K562 (cell line): Measurements from ENCODE around the gene PSAP. TPM values are rescaled to one million over a fixed set of nuclear protein-coding genes. Genes with fewer than 3 reads are reported as not detected.
A peak's percentile ranks its signal among the peaks of the same experiment; 100 is the strongest.

Experiments used
- FOS ChIP-seq: IDR thresholded peaks from 3 replicates; pipeline ENCODE4 v1.6.1; 2011; ENCODE audit not compliant: insufficient read length; ENCODE audit errors: extremely low read depth
- FOXJ2 ChIP-seq: fragments of 200-800 bp; sonication (Bioruptor generic); IDR thresholded peaks from 2 replicates; pipeline ENCODE4 v1.6.1; 2016; ENCODE audit warnings: missing genetic modification characterization, missing compliant biosample characterization
- GABPB1 ChIP-seq: sonication (generic); formaldehyde crosslinking; IDR thresholded peaks from 2 replicates; pipeline ENCODE4 v1.8.0; 2022; ENCODE audit warnings: mild to moderate bottlenecking, missing genetic modification reagents
- HIVEP1 ChIP-seq: fragments of 250-450 bp; sonication (Bioruptor Pico); IDR thresholded peaks from 2 replicates; pipeline ENCODE4 v1.4.0; 2020; ENCODE audit warnings: mild to moderate bottlenecking
- KAT2B ChIP-seq: IDR thresholded peaks from one replicate; pipeline ENCODE4 v1.6.1; 2012; ENCODE audit warnings: low read depth, mild to moderate bottlenecking, control low read depth, inconsistent platforms, low read length, moderate library complexity
- MYC ChIP-seq, 2 experiments: fragments of 250-450 bp in 1 of 2; sonication (Bioruptor Pico) in 1 of 2; IDR thresholded peaks; 2 replicates each; pipeline versions ENCODE4 v1.5.1 to v1.6.1; 2012 to 2021; ENCODE audit warnings: low read depth in 2 of 2, borderline replicate concordance in 1 of 2, improper control_type of control experiment in 1 of 2, low read length in 1 of 2, mild to moderate bottlenecking in 1 of 2, moderate library complexity in 1 of 2
- PHB2 ChIP-seq: fragments of 450-650 bp; IDR thresholded peaks from 2 replicates; pipeline ENCODE4 v1.6.1; 2017; ENCODE audit warnings: low read depth
- POLR3G ChIP-seq: IDR thresholded peaks from 2 replicates; pipeline ENCODE4 v1.6.1; 2011; ENCODE audit not compliant: insufficient read length, insufficient replicate concordance; ENCODE audit errors: extremely low read depth
- POU5F1 ChIP-seq: fragments of 150-350 bp; IDR thresholded peaks from 2 replicates; pipeline ENCODE4 v1.6.1; 2014; ENCODE audit warnings: borderline replicate concordance, low read length, low read depth, mild to moderate bottlenecking; ENCODE audit not compliant: partially characterized antibody
- RNF2 ChIP-seq: sonication (generic); IDR thresholded peaks from 2 replicates; pipeline ENCODE4 v1.6.1; 2016
- SRSF1 ChIP-seq: fragments of 200-400 bp; formaldehyde crosslinking; IDR thresholded peaks from 2 replicates; pipeline ENCODE4 v1.6.1; 2017; ENCODE audit warnings: mild to moderate bottlenecking, low read depth, low read length, moderate library complexity
- TRIM24 ChIP-seq, 2 experiments: fragments of 450-650 bp; IDR thresholded peaks; 2 replicates each; pipeline ENCODE4 v1.6.1; 2016
- ZBTB7A ChIP-seq: IDR thresholded peaks from 2 replicates; pipeline ENCODE4 v1.6.1; 2011; ENCODE audit warnings: low read depth, mild to moderate bottlenecking, low read length, moderate library complexity, borderline replicate concordance; ENCODE audit not compliant: control insufficient read depth
- ZFP30 ChIP-seq: fragments of 250-450 bp; sonication (Bioruptor Pico); IDR thresholded peaks from 2 replicates; pipeline ENCODE4 v1.8.0; 2022; ENCODE audit warnings: moderate library complexity, mild to moderate bottlenecking, inconsistent platforms, borderline replicate concordance
- ZNF274 ChIP-seq: IDR thresholded peaks from 2 replicates; pipeline ENCODE4 v1.6.1; 2011; ENCODE audit warnings: low read depth, mild to moderate bottlenecking, low read length, moderate library complexity, borderline replicate concordance
- ZNF436 ChIP-seq: fragments of 250-450, 450-650 bp; sonication (Bioruptor Pico); formaldehyde crosslinking; IDR thresholded peaks from 2 replicates; pipeline ENCODE4 v1.7.0; 2020; ENCODE audit warnings: mild to moderate bottlenecking
- ZNF778 ChIP-seq: fragments of 450-650 bp; formaldehyde crosslinking; IDR thresholded peaks from 2 replicates; pipeline ENCODE4 v1.4.0; 2020; ENCODE audit warnings: mild to moderate bottlenecking, moderate library complexity
- polyA plus RNA-seq, 8 experiments: library from polyadenylated mRNA; depleted of rRNA in 4 of 8; stranded (reverse) in 5 of 8; unstranded in 3 of 8; fragments of >200 nt; fragmentation: Nextera tagmentation in 2 of 8; fragmentation: Illumina TruSeq in 1 of 8; extraction: Ambion mirVana in 2 of 8; extraction: Trizol in 1 of 8; gene quantifications; 2 replicates each; pipeline versions ENCODE4 v1.2.1 to v1.2.3, GENCODE V29; 2011 to 2014; ENCODE audit warnings: inconsistent platforms in 1 of 8, missing spikeins in 1 of 8
- total RNA-seq, 7 experiments: library from RNA; depleted of rRNA in 6 of 7; stranded (reverse); fragments of >200 nt in 6 of 7; fragmentation: Illumina TruSeq in 2 of 7; extraction: Trizol in 2 of 7; gene quantifications; 2 replicates each; pipeline versions ENCODE4 v1.2.1 to v1.2.3, GENCODE V29; 2011 to 2021; ENCODE audit warnings: low replicate concordance in 1 of 7
- TF ChIP-seq, protein P1 (sequence below), 3 experiments: fragments of 200-800 bp in 1 of 3; fragments of 250-450 bp in 1 of 3; fragments of 450-650 bp in 1 of 3; sonication (Bioruptor Pico) in 1 of 3; sonication (Bioruptor generic) in 1 of 3; formaldehyde crosslinking in 1 of 3; IDR thresholded peaks; 2 replicates each; pipeline versions ENCODE4 v1.6.1 to v1.8.0; 2016 to 2022; ENCODE audit warnings: mild to moderate bottlenecking in 2 of 3, missing genetic modification characterization in 2 of 3, missing compliant biosample characterization in 1 of 3, moderate library complexity in 1 of 3
- TF ChIP-seq, protein P2 (sequence below): sonication (generic); formaldehyde crosslinking; IDR thresholded peaks from 2 replicates; pipeline ENCODE4 v1.4.0; 2020; ENCODE audit warnings: mild to moderate bottlenecking, missing genetic modification reagents
- TF ChIP-seq, protein P3 (sequence below): fragments of 250-450 bp; sonication (Bioruptor Pico); IDR thresholded peaks from 2 replicates; pipeline ENCODE4 v1.8.0; 2022; ENCODE audit warnings: inconsistent platforms, mild to moderate bottlenecking, moderate library complexity, borderline replicate concordance

The PSAP gene
- total and polyA plus RNA-seq, 9 of the 15 experiments (the other 6 are each of a cell fraction or from before 2014, with no cell fraction given), result 245 to 700 (median 429) TPM

DNA sequence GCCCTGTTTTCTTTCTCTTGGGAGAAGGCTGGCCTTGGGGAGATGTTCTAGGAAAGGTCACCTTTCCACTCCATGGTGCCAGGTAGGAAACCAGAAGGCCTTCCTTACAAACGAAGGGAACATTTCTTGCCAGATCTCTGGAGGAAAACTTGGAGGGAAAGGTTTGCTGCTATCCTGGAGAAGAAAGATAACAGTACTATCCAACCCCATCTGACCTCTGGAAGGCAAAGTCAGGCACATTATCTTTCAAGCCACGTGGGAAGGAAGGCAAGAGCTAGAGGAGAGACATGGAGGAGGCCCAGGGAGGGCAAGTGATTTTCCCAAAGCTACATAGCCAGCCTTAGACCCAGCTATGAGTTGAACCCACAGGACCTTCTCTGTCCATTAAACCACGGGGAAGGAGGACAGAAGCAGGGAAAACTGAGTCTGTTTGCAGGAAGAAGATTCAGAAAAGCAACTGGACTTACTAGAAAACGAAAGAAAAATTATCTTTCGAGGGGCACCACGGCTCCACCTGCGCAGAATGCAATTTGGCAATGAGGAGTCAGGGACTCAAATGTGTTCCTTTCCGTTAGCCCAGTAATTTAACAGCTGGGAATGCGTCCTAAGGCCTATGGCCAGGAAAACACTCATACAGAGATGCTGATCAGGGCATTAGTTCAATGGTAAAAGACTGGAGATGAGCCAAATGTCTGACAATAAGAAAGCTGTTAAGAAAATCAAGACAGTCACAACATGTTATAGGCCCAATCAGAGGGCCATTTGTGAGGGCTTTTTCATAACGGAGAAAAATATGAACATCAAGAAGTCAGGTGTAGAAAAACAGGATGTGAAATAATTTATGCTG, 32.0 kb upstream of the PSAP start (continued):
- TF ChIP-seq POU5F1 (no peak), PHB2 (no peak), KAT2B (no peak), POLR3G (no peak), SRSF1 (no peak), ZFP30 (no peak), ZBTB7A (no peak), GABPB1 (CRISPR knock-in tag) (no peak), FOXJ2 (tag) (peak; percentile 41; the same call in 1 of the 2 replicates), ZNF778 (no peak), ZNF274 (no peak), TRIM24 (IDR thresholded peaks at IDR 0.05) (peak in 1 of 2 experiments; percentile 66; a peak in 2 of 4 replicates), HIVEP1 (CRISPR knock-in tag) (no peak), FOS (no peak), MYC (IDR thresholded peaks at IDR 0.05; ENCODE audit: low read depth, low read length) (peak; percentile 96), MYC (CRISPR knock-in tag; IDR thresholded peaks at IDR 0.05; ENCODE audit: borderline replicate concordance, low read depth) (no peak), ZNF436 (CRISPR knock-in tag) (no peak), RNF2 (no peak)
- TF ChIP-seq, protein P1, sequence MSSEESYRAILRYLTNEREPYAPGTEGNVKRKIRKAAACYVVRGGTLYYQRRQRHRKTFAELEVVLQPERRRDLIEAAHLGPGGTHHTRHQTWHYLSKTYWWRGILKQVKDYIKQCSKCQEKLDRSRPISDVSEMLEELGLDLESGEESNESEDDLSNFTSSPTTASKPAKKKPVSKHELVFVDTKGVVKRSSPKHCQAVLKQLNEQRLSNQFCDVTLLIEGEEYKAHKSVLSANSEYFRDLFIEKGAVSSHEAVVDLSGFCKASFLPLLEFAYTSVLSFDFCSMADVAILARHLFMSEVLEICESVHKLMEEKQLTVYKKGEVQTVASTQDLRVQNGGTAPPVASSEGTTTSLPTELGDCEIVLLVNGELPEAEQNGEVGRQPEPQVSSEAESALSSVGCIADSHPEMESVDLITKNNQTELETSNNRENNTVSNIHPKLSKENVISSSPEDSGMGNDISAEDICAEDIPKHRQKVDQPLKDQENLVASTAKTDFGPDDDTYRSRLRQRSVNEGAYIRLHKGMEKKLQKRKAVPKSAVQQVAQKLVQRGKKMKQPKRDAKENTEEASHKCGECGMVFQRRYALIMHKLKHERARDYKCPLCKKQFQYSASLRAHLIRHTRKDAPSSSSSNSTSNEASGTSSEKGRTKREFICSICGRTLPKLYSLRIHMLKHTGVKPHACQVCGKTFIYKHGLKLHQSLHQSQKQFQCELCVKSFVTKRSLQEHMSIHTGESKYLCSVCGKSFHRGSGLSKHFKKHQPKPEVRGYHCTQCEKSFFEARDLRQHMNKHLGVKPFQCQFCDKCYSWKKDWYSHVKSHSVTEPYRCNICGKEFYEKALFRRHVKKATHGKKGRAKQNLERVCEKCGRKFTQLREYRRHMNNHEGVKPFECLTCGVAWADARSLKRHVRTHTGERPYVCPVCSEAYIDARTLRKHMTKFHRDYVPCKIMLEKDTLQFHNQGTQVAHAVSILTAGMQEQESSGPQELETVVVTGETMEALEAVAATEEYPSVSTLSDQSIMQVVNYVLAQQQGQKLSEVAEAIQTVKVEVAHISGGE (CRISPR knock-in tag; IDR thresholded peaks at IDR 0.05), result peak in 1 of 3 experiments; percentile 8; a peak in 1 of 6 replicates
- TF ChIP-seq, protein P2, sequence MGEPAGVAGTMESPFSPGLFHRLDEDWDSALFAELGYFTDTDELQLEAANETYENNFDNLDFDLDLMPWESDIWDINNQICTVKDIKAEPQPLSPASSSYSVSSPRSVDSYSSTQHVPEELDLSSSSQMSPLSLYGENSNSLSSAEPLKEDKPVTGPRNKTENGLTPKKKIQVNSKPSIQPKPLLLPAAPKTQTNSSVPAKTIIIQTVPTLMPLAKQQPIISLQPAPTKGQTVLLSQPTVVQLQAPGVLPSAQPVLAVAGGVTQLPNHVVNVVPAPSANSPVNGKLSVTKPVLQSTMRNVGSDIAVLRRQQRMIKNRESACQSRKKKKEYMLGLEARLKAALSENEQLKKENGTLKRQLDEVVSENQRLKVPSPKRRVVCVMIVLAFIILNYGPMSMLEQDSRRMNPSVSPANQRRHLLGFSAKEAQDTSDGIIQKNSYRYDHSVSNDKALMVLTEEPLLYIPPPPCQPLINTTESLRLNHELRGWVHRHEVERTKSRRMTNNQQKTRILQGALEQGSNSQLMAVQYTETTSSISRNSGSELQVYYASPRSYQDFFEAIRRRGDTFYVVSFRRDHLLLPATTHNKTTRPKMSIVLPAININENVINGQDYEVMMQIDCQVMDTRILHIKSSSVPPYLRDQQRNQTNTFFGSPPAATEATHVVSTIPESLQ (CRISPR knock-in tag), result no peak
- TF ChIP-seq, protein P3, sequence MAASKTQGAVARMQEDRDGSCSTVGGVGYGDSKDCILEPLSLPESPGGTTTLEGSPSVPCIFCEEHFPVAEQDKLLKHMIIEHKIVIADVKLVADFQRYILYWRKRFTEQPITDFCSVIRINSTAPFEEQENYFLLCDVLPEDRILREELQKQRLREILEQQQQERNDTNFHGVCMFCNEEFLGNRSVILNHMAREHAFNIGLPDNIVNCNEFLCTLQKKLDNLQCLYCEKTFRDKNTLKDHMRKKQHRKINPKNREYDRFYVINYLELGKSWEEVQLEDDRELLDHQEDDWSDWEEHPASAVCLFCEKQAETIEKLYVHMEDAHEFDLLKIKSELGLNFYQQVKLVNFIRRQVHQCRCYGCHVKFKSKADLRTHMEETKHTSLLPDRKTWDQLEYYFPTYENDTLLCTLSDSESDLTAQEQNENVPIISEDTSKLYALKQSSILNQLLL (CRISPR knock-in tag), result no peak
